Vein endothelial cell (primary cell): ENCODE results near the gene DNAAF8. TPM values are rescaled to one million over a fixed set of nuclear protein-coding genes. Genes with fewer than 3 reads are reported as not detected.

Experiments used
- small RNA-seq: library from RNA; depleted of rRNA; stranded (forward); fragments of <200 nt; gene quantifications from one replicate; pipeline ENCODE3, GENCODE V24; 2012
- total RNA-seq: library from RNA; depleted of rRNA; stranded (reverse); fragments of >200 nt; gene quantifications from 2 replicates; pipeline ENCODE4 v1.2.3, GENCODE V29; 2012

DNAAF8 gene
- total RNA-seq: 0.48 and 1.3 TPM in 2 replicates

DNA sequence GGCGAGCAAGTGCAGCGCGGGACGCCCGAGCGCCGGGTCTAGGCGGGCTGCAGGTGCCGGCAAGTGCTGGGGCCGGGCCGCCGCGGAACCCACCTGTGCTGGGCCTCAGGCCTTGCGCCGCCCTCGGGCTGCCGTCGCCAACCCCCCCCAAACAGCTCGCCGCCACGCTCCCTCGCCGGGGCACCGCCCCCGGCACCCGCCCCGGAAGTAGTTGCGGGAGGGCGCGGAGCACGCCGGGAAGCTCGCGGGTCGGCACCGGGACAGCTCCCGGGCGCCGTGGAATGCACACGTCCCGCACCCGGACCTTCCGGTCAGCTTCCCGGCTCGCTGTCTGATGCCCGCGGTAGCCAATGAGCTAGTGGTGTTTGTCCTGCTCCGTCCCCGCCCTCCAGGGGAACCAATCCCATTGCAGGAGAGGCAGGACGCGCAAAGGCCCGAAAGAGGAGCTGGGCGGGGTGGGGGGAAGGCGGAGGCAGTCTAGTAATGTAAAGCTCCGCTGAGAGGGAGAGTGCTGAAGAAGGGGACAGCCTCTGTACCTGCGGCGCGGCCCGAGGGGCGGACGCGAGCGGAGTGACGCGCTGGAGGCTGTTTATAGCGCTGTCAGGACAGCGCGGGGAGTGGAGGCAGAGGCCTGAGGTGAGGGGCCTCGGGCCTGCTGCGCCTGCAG lies at the start of gene DNAAF8, which contains the start of gene ANKS3:
Gene DNAAF8 (plus strand): TSS at position 475 of the 667 bp plus-strand sequence. CDS start 1,978 bp downstream, outside the sequence.
Gene ANKS3 (minus strand): TSS at position 209 of the 667 bp plus-strand sequence. CDS start 4,122 bp downstream, outside the sequence.

DNA sequence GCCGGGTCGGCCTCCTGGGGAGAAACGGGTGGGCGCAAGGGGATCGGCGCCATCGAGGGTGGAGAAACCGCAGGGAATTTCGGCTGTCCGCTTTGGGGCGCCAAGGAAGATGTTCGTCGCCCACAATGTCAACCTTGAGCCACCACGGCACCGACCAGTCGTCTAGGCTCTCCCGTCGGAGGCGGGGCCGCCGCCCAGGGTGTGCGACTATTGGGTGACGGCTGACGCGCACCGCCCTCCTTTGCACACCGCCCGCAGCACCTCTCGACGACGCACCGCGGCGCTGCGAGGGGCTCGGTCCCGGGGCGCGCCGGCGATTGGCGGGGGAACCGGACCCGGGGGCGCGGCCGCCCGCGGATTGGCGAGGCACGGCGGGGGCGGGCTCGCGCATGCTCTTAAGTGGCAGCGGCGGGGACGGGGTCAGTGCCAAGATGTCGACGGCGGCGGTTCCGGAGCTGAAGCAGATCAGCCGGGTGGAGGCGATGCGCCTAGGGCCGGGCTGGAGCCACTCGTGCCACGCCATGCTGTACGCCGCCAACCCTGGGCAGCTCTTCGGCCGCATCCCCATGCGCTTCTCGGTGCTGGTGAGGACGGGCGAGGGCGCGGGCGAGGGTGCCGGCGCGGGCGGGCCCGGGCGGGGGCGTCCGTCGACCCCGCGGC lies 40.9 kb upstream of the DNAAF8 start, which contains the start of gene NUDT16L1:
Gene NUDT16L1 (plus strand): TSS at position 267 of the 660 bp plus-strand sequence. CDS start 165 bp downstream, at position 432.

DNA sequence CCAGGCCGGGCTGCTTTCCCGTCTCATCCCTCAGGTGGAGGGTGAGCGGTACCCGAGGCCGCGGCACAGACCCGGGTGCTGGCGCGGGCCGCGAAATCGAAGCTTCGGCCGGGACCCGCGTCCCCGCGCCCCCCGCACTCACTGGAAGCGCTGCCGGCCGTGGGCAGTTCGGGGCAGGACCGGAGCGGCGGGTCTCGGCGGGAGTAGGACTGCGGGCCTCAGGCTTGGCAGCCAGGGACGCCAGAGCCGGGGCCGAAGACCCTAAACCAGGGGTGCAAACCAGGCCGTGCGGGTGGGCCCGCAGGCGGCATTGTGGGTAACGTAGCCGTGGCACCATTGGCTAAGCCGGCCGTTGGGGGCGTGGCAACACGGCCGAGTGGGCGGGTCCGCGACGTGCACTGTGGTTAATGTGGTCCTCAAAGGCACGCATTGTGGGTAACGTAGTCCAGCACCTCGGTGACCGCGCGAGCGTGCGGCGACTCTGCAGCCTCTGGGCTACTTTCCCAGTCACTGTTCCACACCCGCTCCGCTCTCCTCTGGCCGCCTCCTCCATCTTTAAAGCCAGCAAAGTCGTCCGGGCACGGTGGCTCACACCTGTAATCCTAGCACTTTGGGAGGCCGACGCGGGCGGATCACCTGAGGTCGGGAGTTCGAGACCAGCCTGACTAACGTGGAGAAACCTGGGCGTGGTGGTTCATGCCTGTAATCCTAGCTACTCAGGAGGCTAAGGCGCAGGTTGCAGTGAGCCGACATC lies 32.7 kb downstream of the DNAAF8 start, which contains the start of gene ZNF500:
Gene ZNF500 (minus strand): TSS at position 288 of the 754 bp plus-strand sequence. CDS start 1,184 bp downstream, outside the sequence.

DNA sequence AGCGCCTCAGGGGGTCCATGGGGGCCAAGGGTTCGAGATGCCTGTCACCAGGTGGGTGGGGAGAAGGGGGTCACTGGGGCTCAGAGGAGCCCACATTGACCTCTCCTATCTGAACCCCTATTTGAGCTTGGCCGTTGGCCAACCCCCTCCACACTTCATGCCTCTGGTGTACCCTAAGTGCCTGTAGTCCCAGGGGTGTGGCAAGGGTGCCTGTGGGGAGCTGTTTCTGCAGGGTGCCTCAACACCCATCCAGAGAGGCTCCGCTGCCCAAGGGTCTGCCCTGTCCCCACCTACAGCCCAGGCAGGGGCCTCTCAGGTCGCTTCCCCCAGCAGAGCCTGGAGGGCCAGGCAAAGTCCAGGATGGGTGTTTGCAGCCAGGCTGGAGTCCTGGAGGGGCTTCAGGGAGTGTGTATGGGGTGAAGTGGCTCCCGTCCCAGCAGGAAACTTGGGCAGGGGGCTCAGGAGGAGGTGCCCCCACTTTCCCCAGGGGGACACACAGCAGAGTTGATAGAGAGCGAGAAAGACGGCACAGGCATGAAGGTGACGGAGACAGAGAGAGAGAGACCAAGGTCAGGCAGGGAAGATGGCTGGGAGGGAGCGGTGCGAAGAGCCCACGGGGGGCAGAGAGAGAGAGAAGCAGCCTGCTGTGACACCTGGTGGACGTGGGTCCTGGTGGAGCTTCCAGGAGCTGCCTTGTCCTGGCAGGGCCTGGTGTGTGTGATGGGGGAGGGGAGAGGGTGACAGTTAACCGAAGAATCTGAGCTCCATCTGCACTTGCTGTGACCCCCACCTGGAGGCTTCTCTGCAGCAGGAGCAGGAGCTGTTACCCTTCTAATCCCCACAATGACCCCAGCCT lies 53.5 kb downstream of the DNAAF8 start, which contains the start of gene SEPTIN12:
Gene SEPTIN12 (minus strand): TSS at position 719 of the 856 bp plus-strand sequence. CDS start 700 bp downstream, at position 19.

DNA sequence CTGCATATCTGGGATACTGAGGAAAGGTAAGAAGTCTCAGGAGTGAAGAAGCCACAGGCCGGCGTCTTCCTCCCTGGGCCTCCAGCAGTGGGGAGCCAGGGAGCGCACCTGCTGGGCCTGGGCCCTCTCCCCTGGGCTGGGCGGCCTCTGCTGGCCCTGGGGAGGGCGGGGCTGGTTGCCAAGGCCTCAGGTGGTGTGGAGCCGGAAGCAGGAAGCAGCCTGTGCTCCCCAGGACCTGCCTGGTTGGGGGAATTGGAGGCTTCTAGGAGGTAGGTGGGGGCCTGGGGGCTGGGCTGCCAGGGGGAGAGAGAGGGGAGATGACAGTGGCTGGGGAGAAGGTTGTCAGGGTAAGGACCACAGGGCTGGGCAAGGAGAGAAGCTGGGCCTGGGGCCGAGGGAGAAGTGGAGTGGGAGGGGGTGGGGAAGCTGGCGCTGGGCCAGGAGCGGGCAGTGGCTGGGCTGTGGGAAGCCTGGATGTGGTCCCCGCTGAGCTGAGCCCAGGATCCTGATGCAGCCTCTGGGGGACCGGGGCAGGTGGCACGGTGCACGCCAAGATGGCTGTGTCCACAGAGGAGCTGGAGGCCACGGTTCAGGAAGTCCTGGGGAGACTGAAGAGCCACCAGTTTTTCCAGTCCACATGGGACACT lies 61.0 kb downstream of the DNAAF8 start, which contains the start of gene SMIM22:
Gene SMIM22 (plus strand): TSS at position 189 of the 647 bp plus-strand sequence. CDS start 366 bp downstream, at position 555.

Small RNA genes lying within 50 kb of the gene (small RNA-seq; reads per million reads assigned to genes)
- gene RF00017: not detected

Other genes with a start within 250 kb of the DNAAF8 start
- 12.7 and 18.9 TPM in 2 replicates for gene CDIP1, start 195.8 kb upstream of the DNAAF8 start, total RNA-seq
- not detected in 2 replicates for gene C16orf96, start 178.2 kb upstream of the DNAAF8 start, total RNA-seq
- 8.6 and 12.7 TPM in 2 replicates for gene UBALD1, start 119.6 kb upstream of the DNAAF8 start, total RNA-seq
- 50.6 and 53.2 TPM in 2 replicates for gene MGRN1, start 109.7 kb upstream of the DNAAF8 start, total RNA-seq
- gene NUDT16L1, start 41.0 kb upstream of the DNAAF8 start, total RNA-seq: 23.8 and 27.4 TPM in 2 replicates
- 16.3 and 19.7 TPM in 2 replicates for gene ANKS3, start 266 bp upstream of the DNAAF8 start, total RNA-seq
- 11.4 and 14.1 TPM in 2 replicates for gene ZNF500, start 32.6 kb downstream of the DNAAF8 start, total RNA-seq
- gene SEPTIN12, start 53.8 kb downstream of the DNAAF8 start, total RNA-seq: not detected in 2 replicates
- not detected in 2 replicates for gene SMIM22, start 60.8 kb downstream of the DNAAF8 start, total RNA-seq
- 13.1 and 14.7 TPM in 2 replicates for gene ROGDI, start 68.1 kb downstream of the DNAAF8 start, total RNA-seq
- gene GLYR1, start 112.8 kb downstream of the DNAAF8 start, total RNA-seq: 67.2 and 69.6 TPM in 2 replicates
- 48.2 and 59.1 TPM in 2 replicates for gene UBN1, start 112.9 kb downstream of the DNAAF8 start, total RNA-seq
- gene PPL, start 202.6 kb downstream of the DNAAF8 start, total RNA-seq: 1.3 and 2.6 TPM in 2 replicates
- gene SEC14L5, start 223.8 kb downstream of the DNAAF8 start, total RNA-seq: under 0.01 TPM in 1 of 2 replicates, not detected in the other